GM19023 (cell line): Measurements from ENCODE around the gene OR10A3.

Experiments used
- ATAC-seq: cut with Tn5 transposase; IDR thresholded peaks from one replicate; pipeline ENCODE4 v1.9.1; 2021; ENCODE audit warnings: mild to moderate bottlenecking, moderate library complexity; ENCODE audit not compliant: unreplicated experiment

Gene OR10A3

DNA sequence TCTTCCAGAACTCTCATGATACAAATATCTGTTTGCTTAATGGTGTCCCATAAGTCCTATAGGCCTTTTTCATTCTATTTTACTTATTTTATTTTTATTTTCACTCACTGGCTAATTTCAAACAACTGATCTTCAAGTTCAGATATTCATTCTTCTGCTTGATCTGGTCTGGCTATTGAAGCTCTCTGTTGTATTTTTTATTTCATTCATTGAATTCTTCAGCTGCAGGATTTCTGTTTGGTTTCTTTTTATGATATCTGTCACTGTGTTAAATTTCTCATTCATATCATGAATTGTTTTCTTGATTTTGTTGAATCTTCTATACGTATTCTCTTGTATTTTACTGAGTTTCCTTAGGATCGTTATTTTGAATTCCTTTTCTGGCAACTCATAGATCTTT lies 2.6 kb upstream of the OR10A3 start:
- no peak for ATAC-seq

- no peak for ATAC-seq
Observed at GRCh38 chr11:7941146-7941545, 362 bp downstream of the OR10A3 start.

DNA sequence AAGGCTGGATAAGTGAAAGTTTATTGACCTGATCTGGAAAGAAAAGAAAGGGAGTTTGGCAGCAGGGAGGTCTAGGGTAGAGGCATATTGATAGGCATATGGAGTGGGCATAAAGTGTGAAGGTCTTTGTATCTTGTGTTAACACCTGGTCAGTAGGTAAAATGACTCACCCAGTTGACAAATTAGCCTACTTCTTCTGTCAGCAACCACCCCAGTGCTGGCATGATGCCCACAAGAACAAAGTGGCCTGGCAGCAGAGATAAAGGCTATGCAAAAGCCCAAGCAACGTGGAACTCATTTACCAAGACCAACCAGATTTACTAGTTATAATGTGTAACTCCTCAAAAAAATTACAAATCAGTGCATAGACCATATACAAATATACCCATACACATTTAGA lies 4.9 kb downstream of the OR10A3 start:
- ATAC-seq = no peak

DNA sequence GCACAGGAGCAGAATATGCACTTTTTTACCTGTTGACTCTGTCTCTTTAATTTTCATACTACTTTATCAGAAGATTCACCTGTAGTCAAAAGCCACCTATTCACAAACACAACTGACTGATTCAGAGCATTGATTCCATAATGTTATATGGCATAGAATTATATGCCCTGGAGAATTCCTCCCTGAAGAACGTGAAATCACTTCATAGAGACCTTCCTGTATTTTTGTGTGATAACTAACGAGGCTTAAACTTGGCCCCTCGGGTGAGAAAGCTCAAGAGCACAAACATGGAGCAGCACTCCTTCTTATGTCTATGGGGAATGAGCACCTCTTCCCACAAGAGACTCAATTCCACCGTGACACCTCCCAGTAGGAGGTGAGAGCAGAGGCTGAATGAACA lies 10.3 kb downstream of the OR10A3 start, which contains the start of gene OR10A6:
Gene OR10A6, minus strand, starts transcription at position 101 of the 400 bp plus-strand sequence. CDS start 2,606 bp downstream, outside the sequence.
- no peak for ATAC-seq

DNA sequence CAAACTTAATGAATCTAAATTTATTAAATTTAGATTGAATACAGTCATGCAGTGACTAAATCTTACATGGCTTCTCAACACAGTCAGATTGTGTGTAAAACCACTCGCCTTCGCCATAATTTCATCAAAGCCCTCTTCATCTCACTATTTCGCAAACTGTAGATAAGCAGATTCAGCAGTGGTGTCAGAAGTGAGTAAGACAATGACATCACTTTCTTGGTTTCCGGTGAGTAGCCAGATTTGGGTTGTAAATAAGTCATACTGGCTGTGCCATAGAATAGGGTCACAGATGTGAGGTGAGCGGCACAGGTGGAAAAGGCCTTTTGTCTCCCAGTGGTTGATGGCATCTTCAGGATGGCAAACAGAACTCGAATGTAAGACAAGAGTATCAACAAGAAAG lies 13.9 kb downstream of the OR10A3 start:
- no peak for ATAC-seq

DNA sequence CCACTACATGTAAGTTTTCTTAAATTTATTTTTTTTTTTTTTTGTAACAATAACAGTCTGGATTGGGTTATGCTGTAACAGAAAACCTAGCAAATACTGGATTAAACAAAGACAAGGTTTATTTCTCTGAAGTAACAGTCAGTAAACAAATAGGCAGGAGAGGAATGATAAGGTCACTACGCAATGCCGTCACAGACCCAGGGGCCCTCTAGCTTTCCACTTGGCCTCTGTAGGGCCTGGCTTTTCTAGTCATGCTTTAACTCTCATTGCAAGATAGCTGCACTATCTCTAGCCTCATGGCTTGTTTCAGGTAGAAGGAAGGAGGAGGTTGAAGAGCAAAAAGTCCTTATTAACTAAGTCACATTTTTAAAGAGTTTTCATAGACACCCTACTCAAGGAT lies 17.0 kb downstream of the OR10A3 start:
- ATAC-seq = no peak

DNA sequence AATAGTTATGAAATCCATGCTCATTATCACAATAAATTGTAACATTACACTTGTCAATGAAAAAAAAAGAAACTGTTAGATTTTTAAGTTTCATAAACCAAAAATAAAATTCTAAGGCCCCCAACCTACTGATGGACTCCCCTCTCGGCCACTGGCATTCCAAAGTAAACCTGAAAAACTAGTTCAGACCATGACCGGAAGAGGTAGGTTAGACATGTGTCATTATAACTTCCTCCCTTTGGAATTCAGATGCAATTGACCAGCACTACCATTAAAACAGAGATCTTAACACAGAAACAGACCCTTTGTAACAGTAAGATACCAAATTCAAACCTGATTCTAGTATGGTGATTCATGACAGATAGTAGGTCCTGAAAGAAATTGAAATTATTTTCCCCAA lies 23.4 kb downstream of the OR10A3 start:
- no peak for ATAC-seq

- no peak for ATAC-seq
Observed at GRCh38 chr11:7911011-7911410, 30.5 kb downstream of the OR10A3 start.

DNA sequence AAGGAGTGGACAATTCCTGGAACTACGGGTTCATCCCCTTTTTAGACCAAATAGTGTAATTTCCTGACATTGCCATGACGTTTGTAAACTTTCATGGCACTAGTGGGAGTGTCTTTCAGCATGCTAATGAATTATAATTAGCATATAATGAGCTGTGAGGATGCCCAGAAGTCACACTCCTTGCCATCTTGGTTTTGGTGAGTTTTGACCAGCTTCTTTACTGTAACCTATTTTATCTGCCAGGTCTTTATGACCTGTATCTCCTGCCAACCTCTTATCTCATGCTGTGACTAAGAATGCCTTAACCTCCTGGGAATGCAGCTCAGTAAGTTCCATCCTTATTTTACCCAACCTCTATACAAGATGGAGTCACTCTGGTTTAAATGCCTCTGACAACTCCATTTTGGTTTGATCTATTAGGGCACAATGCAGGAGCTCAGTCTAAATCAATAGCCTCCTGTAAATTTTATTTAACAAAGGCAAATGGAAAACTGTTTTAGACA lies 31.2 kb downstream of the OR10A3 start:
- ATAC-seq = no peak

DNA sequence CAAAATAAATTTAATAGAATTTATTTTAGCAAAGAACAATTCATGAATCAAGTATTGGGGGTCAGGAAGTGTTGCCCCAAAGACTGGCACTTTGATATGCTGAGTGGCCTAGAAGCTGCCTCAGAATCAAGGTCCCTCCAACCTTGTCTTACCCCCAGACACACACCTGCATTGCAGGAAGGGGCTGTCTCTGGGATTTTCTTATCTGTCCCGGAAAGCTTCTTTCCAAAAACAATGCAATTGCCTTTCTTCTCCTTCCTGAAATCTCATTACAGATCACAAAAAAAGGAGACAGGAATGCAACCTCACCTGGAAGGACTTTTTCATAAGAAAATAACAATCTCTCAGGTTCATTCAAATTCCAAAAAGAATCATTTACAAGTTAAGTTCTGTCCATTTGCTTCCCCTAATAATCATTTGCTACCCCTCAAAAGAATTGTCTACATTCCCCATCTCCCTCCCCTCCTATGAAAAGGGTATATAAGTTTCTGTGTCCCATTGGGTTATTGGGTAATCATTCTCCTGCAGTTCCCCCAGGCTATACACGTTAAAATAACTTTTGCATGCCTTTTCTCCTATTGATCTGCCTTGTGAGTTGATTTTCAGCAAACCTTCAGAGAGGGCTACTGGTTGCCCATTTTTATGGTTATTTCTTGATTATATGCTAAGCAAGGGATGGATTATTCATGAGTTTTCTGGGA lies 31.8 kb downstream of the OR10A3 start:
- no peak for ATAC-seq

DNA sequence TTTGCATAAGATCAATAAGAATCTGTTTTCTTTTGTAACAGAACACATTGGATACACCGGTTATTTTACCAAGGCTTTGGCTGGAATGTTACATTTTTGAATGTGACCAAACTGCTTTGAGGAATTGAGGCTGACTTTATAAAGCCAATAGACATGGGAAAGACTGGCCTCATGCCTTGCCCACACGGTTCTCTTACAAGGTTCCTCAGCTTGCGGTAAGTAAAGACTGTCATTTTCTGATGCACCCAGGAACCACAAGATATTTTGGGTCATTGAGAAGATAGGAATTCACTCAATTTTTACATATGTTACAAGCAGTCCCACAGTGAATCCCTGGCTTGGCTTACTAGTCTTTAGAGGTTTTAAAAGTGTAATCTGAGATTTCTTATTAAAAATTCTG lies 34.4 kb downstream of the OR10A3 start:
- no peak for ATAC-seq

DNA sequence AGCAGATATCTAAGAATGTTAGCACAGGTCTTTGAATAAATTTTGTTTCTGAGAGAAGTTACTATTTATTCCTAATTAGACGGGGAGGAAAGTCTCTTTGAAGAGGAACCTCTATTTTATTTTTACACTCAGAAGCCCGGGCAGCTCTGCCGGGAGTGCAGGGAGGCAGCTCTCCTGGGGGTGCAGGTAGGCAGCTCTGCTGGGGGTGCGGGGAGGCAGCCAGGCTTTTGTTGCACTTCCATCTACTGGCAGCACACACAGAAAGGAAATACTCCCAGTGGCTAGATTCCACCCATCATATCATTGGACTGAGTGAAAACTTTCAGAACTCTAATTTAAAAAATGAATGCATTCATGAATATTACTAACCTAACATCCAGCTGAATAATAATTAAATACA lies 35.0 kb downstream of the OR10A3 start:
- ATAC-seq = no peak

DNA sequence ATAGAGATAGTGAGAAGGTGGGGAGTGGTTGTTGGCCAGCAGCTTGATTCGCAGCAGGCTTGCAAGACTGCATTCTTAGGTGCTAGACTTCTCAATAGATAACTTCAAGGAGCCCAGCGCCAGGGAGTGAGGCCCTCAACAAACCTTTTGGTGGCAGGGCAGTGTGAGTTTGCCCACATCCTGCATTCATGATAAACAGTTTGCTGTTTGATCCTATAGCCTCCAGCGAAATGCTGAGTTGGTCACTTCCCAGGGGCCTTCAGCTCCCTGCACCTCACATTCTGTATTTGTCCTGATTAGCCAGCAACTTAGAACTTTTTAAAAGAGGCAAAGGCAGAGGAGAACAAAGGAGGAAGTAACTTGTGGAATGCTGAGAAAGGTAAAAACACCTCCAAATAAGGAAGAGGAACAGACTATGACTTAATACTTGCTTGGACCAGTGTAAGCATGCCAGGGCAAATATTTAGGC lies 35.5 kb downstream of the OR10A3 start:
- ATAC-seq = no peak

DNA sequence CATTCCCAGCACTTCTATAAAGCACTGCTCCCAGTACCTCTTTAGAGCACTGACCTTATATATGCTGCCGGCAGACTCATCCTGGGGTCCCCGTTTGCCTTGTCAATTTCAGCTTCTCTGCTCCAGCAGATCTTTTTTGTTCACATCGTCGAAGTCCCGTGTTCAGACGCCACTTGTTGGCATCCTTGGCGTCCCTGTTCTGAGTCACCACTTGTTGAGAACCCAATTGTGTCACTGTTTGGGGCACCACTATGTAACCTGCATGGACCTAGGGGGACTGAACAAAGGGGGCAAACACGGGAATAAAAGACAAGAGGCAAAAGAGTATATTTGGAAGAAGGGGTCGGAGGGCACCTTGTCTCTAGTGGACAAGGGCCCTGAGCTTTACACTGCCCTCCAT lies 36.0 kb downstream of the OR10A3 start:
- ATAC-seq = no peak

DNA sequence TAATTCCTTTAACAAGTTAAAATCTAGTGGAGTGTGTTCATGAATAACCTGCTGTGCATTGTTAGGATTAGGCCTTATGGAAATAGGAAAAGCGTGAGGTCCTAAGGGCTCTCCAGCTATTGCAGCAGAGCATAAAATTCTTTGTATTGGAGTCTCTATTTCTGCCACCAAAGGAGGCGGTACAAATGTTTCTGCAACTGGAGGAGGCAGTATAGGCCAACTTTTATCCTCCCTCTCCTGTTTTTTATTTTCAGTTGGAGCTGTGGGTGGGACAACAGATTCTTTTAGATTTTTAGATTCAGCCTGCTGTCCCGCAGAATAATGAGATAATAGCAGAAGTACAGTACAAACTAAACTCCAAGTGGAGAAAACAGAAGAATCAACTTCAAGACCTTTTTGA lies 36.6 kb downstream of the OR10A3 start:
- ATAC-seq = no peak

- no peak for ATAC-seq
Observed at GRCh38 chr11:7903940-7904339, 37.6 kb downstream of the OR10A3 start.

- ATAC-seq = no peak
Observed at GRCh38 chr11:7901319-7901854, 40.1 kb downstream of the OR10A3 start.

DNA sequence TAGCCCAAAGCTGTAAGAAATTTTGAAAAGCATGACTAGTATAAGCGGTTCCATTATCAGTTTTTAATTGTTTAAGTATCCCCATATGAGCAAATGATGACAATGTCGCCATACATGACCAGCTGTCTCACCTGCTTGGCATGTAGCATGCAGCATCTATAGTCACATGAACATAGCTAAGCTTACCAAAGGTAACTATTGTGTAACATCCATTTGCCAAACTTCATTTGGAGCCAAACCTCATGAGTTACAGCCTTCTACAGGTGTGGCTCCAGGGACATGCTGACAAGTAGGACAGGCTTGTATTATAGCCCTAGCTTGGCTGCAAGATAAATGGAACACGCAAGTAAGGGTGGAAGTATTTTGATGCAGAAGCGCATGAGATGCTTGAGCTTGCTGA lies 40.8 kb downstream of the OR10A3 start:
- no peak for ATAC-seq

- no peak for ATAC-seq
Observed at GRCh38 chr11:7899418-7899817, 42.1 kb downstream of the OR10A3 start.

GRCh38 chr11:7898666-7899283 lies 42.7 kb downstream of the OR10A3 start:
- ATAC-seq = no peak

DNA sequence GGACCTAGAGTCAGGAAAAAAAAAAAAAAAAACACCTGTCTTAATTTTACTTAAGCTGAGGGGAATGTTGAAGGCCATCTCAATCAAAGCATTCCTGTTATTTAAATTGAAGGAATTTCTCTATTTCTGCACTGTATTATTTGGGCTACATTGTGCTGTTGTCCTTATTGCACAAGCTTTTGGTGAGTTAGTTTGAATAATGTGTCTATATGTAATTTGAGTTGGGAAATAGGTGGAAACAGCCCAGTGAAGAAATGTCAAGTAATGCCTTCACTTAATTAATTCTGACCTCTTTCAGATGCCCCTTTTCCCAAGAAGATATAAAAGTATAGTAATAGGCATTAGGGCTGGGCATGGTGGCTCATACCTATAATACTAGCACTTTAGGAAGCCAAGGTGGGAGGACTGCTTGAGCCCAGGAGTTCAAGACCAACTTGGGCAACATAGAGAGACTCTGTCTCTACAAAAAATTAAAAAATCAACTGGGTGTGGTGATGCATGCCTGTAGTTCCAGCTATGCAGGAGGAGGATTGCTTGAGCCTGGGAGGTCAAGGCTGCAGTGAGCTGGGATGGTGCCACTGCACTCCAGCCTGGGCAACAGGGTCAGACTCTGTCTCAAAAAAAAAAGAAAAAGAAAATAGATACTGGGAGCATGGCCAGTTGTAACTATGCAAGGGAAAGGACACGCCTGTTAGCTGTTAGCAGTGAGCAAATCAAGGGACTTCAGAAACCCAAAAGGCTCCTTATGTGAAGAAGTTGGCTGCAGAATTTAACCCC lies 45.3 kb downstream of the OR10A3 start:
- no peak for ATAC-seq
